Small intestine (tissue), 7 donors: ENCODE results near the gene TMEM135. TPM values are rescaled to one million over a fixed set of nuclear protein-coding genes. Genes with fewer than 3 reads are reported as not detected.

Source experiments
- DNase-seq, 2 donors: peaks; one replicate each; pipeline versions ENCODE4 v3.0.0 to v3.0.0-alpha.2; 2013
- FAIRE-seq: peaks from 2 replicates; lab custom pipeline; 2012; peaks lifted over from hg19 to GRCh38; lab: Jason Lieb, UNC
- H3K27ac ChIP-seq, 3 donors: one replicate each; pipeline ENCODE4 v1.5.1; 2013; ENCODE audit warnings: low read length in 2 of 3, mild to moderate bottlenecking in 2 of 3, control low read depth in 1 of 3, inconsistent platforms in 1 of 3, low read depth in 1 of 3, moderate library complexity in 1 of 3
- H3K27me3 ChIP-seq, 3 donors: one replicate each; pipeline ENCODE4 v1.6.1; 2013; ENCODE audit warnings: low read length in 3 of 3, inconsistent platforms in 1 of 3; ENCODE audit not compliant: control insufficient read depth in 3 of 3, insufficient read depth in 3 of 3
- H3K36me3 ChIP-seq, 3 donors: one replicate each; pipeline ENCODE4 v1.6.1; 2013; ENCODE audit warnings: low read length in 3 of 3, inconsistent platforms in 1 of 3, low read depth in 1 of 3, mild to moderate bottlenecking in 1 of 3, moderate library complexity in 1 of 3; ENCODE audit not compliant: control insufficient read depth in 3 of 3, insufficient read depth in 2 of 3
- H3K4me1 ChIP-seq, 3 donors: one replicate each; pipeline ENCODE4 v1.6.1; 2013; ENCODE audit warnings: low read length in 2 of 3, inconsistent platforms in 1 of 3, low read depth in 1 of 3, mild to moderate bottlenecking in 1 of 3, moderate library complexity in 1 of 3; ENCODE audit not compliant: control insufficient read depth in 3 of 3, insufficient read depth in 2 of 3
- H3K4me3 ChIP-seq, 3 donors: one replicate each; pipeline ENCODE4 v1.5.1; 2013; ENCODE audit warnings: low read length in 3 of 3, control low read depth in 1 of 3, inconsistent platforms in 1 of 3, low read depth in 1 of 3, mild to moderate bottlenecking in 1 of 3, moderate library complexity in 1 of 3
- H3K9me3 ChIP-seq, 2 donors: one replicate each; pipeline ENCODE4 v1.6.1; 2013; ENCODE audit warnings: low read depth in 1 of 2, low read length in 1 of 2; ENCODE audit not compliant: control insufficient read depth in 2 of 2, insufficient read depth in 1 of 2
- WGBS, 3 donors: extraction: QIAGEN DNeasy Blood & Tissue Kit; methylation state at CpG; one replicate each; pipeline ENCODE4 v1.1.7; 2013; 5-methylcytosine and 5-hydroxymethylcytosine counted together
- polyA plus RNA-seq, 4 donors: library from polyadenylated mRNA; stranded (reverse) in 3 of 4; unstranded in 1 of 4; fragments of 200-250 nt in 3 of 4; fragments of 120-200 nt in 1 of 4; gene quantifications; one replicate each; pipeline versions ENCODE4 v1.2.1 to v1.2.3, GENCODE V29; 2013
- donor health status: healthy with polysubstance abuse.
- donor health status: control.
- donor health status: control.
- donor health status: Bipolar disorder and iron deficiency.
- donor health status: healthy.

TMEM135 gene
- polyA plus RNA-seq, 4 donors = 11.3 to 22.6 (median 14.1) TPM

DNA sequence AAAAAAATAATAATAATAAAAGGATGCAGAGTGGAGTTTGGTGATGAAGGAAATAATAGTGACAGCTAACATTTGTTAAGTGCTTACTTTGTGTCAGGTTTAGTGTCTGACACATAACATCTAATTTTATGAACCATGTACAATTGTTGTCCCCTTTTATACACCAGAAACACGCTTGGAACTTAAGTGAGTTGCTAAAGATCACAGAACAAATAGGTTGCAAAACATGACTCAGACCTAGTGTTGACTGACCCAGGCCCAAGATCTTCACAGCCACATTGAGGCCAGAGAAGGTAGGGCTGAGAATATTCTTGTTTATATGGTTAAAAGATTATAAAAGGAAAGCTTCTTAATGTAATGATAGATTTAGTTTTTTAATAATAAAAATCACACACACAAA lies 25.6 kb upstream of the TMEM135 start:
- no peaks in the 10 kb centered on the region for H3K36me3 ChIP-seq
- H3K27ac ChIP-seq = no peak overlapping the region
- WGBS, 3 donors = 62 to 78% (median 71%) methylated on average over 1 of the region's 1 CpG
- FAIRE-seq (no peak), DNase-seq (no peak)
- no peaks in the 10 kb centered on the region for H3K27me3 ChIP-seq
- H3K9me3 ChIP-seq = no peaks in the 10 kb centered on the region
- no peak overlapping the region for H3K4me3 ChIP-seq
- H3K4me1 ChIP-seq = peaks cover 0 to 2% (median 0%) of the 10 kb centered on the region in 3 donors

DNA sequence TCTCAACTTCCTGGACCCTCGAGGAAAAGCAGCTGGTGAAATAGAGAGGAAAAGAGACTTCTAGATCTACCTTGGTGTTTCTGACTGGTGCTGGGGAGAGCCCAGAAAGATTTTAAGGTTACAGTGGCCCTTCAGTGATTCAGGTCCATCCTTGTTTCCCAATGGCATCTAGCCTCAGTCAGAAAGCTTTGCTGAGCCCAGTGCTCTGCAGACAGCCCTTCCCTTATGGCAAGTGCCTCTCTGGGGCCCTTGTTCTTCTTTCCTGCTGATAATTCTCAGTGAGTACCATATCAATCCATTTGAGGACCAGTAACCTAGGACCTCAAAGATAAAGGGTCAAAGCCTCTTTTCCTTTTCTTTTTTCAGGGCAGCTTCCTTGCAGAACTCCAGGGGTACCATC lies 25.1 kb upstream of the TMEM135 start:
- FAIRE-seq = no peak
- Histone ChIP-seq H3K4me3 (no peak overlapping the region), H3K27me3 (no peaks in the 10 kb centered on the region), H3K27ac (no peak overlapping the region), H3K36me3 (no peaks in the 10 kb centered on the region), H3K9me3 (no peaks in the 10 kb centered on the region), H3K4me1 (peaks cover 0 to 2% (median 0%) of the 10 kb centered on the region in 3 donors)
- 25 to 49% (median 33%) methylated on average over 1 of the region's 1 CpG for WGBS, 3 donors
- DNase-seq = no peak

DNA sequence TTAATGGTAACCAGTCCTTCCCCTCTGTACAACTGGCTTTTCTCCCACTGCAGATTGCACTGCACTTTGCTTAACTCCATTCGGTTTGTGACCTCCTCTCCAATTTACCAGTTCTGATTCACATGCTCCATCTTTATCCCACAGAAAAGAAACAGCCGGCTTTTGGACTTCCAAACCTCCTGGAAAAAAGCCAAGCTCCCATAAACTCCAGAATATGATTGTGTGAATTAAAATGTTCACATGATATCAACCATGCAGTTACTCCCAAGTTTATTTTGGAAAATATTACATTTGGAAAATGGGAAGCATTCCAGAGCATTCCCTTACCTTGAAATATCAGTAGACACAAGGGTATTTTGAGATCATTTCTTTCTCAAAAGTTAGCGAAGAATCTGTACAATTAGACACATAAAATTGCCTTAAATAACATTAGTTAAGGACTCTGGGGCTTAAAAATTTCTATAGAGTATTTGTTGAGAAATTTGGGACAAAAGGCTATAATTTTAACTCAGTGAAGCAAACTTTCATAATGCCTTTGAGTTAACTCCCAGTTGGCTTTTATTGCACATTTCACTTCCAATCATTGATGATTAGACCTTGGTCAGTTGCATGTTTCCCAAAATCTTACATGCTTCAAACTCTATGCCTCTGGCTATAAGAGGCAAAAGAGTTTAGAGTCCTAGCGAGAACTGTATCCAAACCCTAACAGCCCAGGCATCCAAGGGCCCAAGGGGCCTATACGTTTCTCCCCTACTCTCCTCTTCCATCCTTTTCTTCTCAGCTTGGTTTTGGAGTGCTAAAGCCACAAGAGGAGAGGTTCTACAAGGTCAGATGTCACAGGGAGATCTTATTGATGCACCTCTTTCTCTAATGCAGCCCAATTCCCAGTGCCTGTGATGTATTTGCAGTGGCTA lies 23.6 kb upstream of the TMEM135 start:
- 66 to 80% (median 68%) methylated on average over 5 of the region's 5 CpGs for WGBS, 3 donors
- FAIRE-seq = no peak
- Histone ChIP-seq H3K36me3 (no peaks in the 10 kb centered on the region), H3K27ac (no peak overlapping the region), H3K27me3 (no peaks in the 10 kb centered on the region), H3K9me3 (no peaks in the 10 kb centered on the region), H3K4me3 (no peak overlapping the region), H3K4me1 (peaks cover 0 to 2% (median 0%) of the 10 kb centered on the region in 3 donors)
- no peak for DNase-seq

DNA sequence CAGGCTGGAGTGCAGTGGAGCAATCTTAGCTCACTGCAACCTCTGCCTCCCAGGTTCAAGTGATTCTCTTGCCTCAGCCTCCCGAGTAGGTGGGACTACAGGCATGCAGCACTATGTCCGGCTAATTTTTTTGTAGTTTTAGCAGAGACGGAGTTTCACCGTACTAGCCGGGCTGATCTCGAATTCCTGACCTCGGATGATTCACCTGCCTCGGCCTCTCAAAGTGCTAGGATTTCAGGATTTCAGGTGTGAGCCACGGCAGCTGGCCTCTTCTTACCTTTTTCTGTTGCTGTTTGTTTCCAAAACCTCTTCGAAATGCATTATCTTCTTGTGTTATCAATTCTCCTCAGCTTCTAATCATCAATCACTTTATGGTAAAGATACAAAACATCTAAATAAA lies 22.1 kb upstream of the TMEM135 start:
- no peak for FAIRE-seq
- Histone ChIP-seq H3K9me3 (no peaks in the 10 kb centered on the region), H3K36me3 (no peaks in the 10 kb centered on the region), H3K27me3 (no peaks in the 10 kb centered on the region), H3K4me3 (no peak overlapping the region), H3K27ac (no peak overlapping the region), H3K4me1 (peaks cover 0 to 5% (median 0%) of the 10 kb centered on the region in 3 donors)
- 88 to 93% (median 93%) methylated on average over 10 of the region's 10 CpGs for WGBS, 3 donors
- no peak for DNase-seq

DNA sequence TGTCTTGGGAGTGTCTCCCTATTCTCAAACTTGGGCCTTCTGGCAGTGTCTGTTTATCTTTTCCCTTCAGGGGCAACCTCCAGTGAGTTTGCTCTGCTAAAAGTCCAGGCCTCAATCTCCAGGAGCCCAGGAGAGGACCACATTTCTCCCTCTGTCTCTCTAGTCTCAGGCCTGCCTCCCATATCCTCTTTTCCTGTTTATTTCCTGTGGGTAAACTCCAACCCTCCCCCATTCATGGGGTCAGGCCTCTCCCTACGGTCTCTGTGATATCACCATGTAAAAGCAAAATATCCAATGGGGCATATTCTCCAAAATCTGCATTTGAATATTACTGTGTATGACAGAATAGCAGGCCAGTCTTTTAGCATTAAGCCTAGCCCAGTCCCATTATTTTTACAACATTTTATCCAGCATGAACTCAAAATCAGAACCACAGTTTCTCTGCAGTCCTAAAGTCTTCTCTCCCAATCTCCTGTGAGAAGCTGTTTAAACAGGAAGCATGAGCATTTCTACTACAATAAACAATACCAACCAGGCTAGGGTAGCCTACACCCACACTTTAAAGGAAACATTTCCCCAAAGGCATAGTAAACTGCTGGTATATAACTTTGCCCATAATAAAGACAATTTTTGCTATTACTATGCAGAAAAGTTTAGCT lies 18.0 kb upstream of the TMEM135 start:
- 57 to 78% (median 65%) methylated on average over 1 of the region's 1 CpG for WGBS, 3 donors
- H3K4me3 ChIP-seq = no peak overlapping the region
- peaks cover 0 to 3% (median 0%) of the 10 kb centered on the region in 3 donors for H3K4me1 ChIP-seq
- no peak overlapping the region for H3K27ac ChIP-seq
- no peaks in the 10 kb centered on the region for H3K9me3 ChIP-seq
- DNase-seq (no peak), FAIRE-seq (no peak)
- no peaks in the 10 kb centered on the region for H3K27me3 ChIP-seq
- H3K36me3 ChIP-seq = no peaks in the 10 kb centered on the region

DNA sequence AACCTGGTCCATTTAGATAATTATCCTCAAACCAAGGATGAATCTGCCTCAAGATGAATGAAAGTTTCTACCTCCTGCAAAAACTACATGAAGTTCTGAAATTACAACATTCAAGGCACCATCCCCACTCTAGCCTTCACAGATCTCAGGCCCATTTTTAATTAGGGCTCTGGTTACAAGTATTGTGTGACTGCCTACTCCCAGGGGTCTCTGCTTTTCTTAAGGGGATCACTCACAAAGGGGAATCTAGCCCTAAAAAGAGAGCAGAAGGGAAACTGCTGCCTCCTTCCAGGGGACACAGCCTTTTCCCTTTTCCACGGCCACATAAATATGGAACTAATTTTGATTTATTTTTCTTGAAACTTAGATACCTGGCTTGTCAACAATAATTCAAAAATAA lies 17.4 kb upstream of the TMEM135 start:
- 93 to 100% (median 97%) methylated on average over 1 of the region's 1 CpG for WGBS, 3 donors
- Histone ChIP-seq H3K27ac (no peak overlapping the region), H3K9me3 (no peaks in the 10 kb centered on the region), H3K4me3 (no peak overlapping the region), H3K36me3 (no peaks in the 10 kb centered on the region), H3K27me3 (no peaks in the 10 kb centered on the region), H3K4me1 (peaks cover 0 to 3% (median 0%) of the 10 kb centered on the region in 3 donors)
- no peak for FAIRE-seq
- DNase-seq = no peak

DNA sequence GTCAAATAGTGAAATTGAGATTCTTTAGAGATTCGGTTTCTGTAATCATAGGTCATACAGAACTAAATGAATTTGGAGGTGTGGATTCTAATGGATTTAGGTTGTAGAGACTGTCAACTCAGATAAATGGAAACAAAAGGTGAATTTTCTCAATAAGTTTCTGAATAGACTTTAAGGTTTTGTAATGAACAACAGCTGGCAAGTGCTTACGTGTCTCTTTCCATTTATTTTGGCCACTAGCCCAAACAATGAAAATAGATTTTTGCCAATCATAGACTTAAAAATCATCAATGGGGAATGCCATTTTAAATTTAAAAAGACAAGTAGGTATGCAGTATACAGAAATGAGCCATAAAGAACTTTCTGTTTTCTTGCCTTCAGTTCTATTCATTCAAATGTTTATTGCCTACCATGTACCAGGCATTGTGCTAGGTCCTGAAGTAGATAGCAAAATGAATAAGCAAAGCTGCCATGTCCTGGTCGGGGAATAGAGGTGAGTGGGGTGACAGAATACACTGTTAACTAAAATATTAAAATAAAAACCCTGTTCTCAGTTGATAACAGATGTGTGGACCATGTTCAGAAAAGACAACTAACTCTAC lies 16.9 kb upstream of the TMEM135 start:
- Histone ChIP-seq H3K4me1 (peaks cover 0 to 3% (median 0%) of the 10 kb centered on the region in 3 donors), H3K36me3 (no peaks in the 10 kb centered on the region), H3K27me3 (no peaks in the 10 kb centered on the region), H3K4me3 (no peak overlapping the region), H3K9me3 (no peaks in the 10 kb centered on the region), H3K27ac (no peak overlapping the region)
- DNase-seq (no peak), FAIRE-seq (no peak)
- 77 to 83% (median 79%) methylated on average over 3 of the region's 3 CpGs for WGBS, 3 donors

DNA sequence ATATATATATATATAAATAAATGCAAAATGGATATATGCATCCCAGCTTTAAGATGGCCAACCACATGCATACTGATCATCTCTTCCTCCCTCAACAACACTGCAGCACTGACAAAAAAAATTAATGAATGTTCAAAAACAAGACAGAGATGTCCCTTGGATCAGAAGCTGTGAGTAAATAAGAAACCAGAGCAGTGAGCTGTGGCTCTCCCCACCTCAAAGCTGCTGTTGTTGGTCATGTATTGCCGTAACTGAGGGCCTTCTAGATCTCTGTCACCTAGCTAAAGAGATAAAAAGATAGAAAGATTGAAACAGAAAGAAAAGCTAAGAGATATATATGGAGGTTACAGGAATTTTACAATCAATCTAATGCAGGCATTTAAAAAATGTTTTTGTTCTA lies 15.5 kb upstream of the TMEM135 start:
- DNase-seq (no peak), FAIRE-seq (no peak)
- Histone ChIP-seq H3K27ac (no peak overlapping the region), H3K27me3 (no peaks in the 10 kb centered on the region), H3K9me3 (no peaks in the 10 kb centered on the region), H3K4me3 (no peak overlapping the region), H3K36me3 (no peaks in the 10 kb centered on the region), H3K4me1 (peaks cover 0 to 3% (median 0%) of the 10 kb centered on the region in 3 donors)
- 68 to 86% (median 69%) methylated on average over 1 of the region's 1 CpG for WGBS, 3 donors
